GM11168 (cell line): ENCODE data around the gene TAS1R3.

Source experiments
- in situ Hi-C: fragments of 300-500 bp; cut with MboI; formaldehyde crosslinking; loops from one replicate; pipeline ENCODE4 v1.12.0; 2022; ENCODE audit warnings: low sequenced_read_pairs; ENCODE audit not compliant: unreplicated experiment

The TAS1R3 gene

DNA sequence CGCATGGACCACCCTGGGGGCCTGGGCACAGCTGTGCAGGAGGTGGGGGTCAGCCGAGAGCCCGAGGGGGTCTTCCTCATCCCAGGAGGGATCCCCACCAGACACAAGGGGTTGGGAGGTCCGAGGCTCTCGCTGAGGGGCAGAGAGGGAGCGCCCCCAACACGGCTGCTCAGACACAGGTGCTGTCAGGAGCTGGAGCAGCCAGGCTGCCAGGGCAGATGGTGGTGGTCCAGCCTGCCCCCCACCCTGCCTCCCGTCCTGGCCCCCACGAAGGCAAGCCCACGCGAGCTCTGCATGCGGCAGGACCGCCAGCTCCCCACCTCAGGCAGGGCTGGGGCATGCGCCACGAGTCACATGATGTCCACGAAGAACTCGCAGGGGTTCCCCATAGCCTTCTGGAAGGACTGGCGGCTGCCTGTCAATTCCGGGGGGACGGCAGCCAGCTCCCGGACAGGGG is 4.7 kb downstream of the TAS1R3 start:
- in situ Hi-C loops, result no loop called here

DNA sequence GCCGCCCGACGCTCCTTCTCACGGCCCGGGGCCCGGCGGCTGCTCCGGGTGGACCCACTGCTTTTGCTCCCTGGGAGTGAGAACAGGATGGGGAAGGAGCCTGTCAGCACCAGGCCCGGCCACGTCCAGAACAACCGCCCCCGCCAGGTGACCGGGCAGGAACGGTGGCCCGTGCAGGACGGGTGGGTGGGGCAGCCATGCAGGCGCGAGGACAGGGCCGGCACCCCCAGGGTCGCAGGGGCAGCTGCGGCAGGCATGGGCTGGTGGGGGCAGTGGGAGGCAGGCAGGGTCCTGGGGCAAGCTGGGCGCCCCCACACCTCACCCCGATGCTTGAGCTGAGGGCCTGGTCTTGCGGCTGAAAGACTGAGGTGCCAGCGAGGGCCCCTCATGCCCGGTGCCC is 5.4 kb downstream of the TAS1R3 start:
- in situ Hi-C loops, result no loop called here

GRCh38 chr1:1336931-1337792 is 6.1 kb downstream of the TAS1R3 start:
- in situ Hi-C loops, result no loop called here

- in situ Hi-C loops, result no loop called here
These were observed 6.7 kb downstream of the TAS1R3 start for GRCh38 chr1:1337793-1338147.

DNA sequence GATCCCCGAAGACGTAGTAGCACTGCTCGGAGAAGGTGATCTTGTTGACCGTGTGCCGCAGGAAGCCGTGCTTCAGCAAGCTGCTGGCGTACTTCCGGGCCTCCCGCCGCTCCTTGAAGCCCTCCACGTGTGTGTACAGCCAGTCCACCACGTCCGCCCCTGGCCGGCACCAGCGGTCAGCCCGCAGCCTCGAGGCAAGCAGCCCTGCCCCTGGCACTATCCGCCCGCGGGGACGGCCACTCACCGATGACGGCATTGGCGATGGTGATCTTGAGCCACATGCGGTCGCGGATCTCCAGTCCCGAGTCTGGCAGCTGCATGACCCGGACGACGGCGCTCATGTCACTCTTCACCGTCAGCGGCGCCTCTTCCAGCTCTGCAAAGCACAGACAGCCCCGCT is 7.2 kb downstream of the TAS1R3 start:
- in situ Hi-C loops, result no loop called here

DNA sequence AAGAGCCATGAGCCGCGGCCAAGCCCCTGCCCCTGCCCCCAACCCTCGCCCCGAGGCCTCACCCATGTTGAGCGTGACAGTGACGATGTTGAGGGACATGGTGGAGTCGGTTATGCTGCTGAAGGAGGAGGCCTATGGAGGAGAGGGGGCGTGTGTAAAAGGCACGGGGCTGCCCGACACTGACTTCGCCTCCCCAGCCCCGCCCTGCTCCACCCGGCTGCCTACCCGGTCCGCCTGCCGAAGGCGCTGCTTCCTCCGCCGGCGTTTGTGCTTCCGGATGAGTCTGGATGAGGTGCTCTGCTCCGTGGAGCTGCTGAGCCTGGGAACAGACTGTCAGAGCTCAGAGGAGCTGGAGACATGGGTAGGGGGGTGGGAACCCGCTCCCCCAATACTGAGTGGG is 9.1 kb downstream of the TAS1R3 start:
- in situ Hi-C loops, result no loop called here

DNA sequence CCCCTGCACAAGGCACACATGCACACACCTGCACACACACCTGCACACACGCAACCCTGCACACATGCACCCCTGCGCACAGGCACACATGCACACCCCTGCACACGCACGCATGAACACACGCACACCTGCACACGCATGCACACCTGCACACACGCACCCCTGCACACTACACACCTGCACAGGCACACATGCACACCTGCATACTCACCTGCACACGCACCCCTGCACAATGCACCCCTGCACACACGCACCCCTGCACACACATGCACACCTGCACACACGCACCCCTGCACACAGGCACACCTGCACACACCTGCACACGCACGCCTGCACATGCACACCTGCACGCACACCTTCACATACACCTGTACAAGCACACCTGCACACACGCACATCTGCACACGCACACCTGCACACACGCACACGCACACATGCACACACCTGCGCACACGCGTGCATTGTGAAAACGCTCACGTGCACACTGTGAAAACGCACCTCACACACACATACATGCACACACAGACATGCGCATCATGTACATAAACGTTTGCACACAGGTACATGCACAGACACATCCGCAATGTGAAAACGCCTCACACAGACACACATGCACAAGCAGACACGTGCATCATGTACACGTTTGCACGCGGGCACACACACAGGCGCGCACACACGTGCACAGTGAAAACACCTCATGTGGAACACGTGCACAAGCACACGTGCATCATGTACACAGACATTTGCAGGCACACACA is 9.9 kb downstream of the TAS1R3 start:
- in situ Hi-C loops, result no loop called here

- in situ Hi-C loops, result no loop called here
These were observed 10.5 kb downstream of the TAS1R3 start for GRCh38 chr1:1341549-1342021.

DNA sequence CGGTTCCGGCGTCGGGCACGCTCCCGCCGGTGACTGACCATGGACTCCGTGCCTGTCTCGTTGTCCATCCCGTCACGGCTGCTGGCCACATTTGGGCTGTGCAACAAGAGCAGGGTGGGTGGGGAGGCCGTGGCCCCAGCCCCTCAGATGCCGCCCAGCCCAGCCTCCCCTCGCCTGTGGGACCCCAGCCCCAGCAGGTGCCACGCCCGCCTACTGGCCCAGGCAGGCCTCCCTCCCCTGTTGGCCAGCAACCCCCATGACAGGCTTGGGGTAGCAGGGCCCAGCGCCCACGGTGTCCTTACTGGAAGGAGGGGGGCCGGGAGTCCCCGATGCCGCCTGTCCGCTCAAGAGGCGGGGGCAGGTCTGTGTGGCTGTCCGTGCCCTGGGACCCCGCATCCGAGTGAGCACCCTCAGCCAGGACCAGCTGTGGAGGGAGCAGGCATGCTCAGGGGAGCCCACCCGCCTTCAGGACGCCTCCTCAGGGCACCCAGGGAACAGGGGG is 11.0 kb downstream of the TAS1R3 start:
- in situ Hi-C loops, result no loop called here

GRCh38 chr1:1342584-1343115 is 11.6 kb downstream of the TAS1R3 start:
- in situ Hi-C loops, result no loop called here

- in situ Hi-C loops, result no loop called here
These were observed 12.8 kb downstream of the TAS1R3 start for GRCh38 chr1:1343811-1344421.

DNA sequence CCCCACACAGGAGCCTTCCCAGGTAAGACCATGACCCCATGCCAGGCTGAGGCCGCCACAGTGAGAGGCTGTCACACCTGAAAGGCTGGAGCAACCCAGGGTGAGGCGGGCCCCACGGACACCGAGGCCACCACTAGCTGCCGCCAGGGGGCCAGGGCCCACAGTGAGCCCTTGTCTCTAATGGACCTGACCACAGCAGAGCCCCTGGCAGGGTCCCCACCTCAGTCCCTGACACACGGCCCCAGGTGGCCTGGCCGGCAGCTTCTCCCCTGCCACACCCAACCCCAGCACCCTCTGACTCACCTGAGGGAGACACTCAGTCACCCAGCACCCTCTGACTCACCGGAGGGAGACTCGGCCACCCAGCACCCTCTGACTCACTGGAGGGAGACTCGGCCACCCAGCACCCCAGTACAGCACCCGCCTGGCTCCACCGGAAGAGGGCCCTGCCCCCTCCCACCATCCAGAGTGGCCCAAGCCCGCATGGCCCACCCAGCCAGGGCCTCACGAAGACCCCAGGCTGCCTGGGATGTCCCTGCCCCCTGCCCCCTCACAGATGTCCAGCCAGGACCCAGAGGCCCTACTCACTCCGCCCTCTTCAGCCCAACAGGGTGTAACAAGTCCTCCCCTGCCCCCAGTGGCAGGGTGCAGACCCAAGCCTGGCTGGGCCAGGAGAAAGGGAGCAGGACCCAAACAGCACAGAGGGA is 13.7 kb downstream of the TAS1R3 start:
- in situ Hi-C loops, result no loop called here

DNA sequence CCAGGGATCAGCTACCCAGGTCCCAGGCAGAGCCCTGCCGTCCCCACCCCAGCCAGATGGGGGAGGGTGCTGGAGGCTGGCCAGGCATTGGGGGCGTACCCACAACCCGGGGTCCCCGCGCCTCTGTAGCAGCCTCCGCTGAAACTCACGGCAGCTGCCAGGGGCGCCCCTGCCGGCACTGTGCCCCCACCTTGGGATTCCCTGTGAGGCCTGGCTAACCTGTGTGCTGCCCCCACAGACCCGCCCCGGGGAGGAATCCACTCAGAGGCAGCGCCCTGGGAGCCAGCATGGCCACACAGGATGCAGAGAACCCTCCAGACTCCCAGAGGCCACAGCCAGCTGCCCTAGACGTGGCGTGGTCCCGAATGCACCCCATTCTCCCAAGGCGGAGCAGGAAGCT is 14.3 kb downstream of the TAS1R3 start:
- in situ Hi-C loops, result no loop called here

DNA sequence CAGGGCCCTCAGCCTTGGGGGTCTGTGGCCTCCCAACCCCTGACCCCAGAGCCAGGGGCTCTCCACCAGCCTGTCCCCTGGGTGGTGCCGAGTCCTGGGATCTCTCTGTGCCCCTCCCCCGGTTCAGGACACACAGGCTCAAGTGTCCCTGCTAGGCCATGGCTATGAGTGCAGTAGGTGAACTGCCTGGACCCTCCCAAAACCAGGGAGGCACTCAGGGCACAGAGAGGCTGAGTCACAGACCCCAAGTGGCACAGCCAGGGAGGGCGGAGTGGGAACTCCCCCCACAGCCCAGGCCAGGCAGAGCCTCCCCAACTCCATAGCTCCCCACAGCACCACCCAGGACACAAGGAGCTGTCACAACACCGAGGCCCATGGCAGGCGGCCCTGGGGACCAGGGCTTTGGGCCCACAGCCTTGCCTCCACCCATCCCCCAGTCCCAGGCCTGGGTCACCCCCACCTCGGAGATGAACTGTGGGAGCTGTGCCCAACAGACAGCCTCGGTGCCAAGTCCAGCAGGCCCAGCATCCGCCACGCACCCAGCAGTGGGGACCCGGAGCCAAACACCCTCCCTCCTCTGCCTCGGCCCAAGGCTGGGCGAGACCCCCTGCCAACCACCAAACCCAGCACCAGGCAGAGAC is 14.9 kb downstream of the TAS1R3 start:
- in situ Hi-C loops, result no loop called here

- in situ Hi-C loops, result no loop called here
These were observed 15.4 kb downstream of the TAS1R3 start for GRCh38 chr1:1346501-1346890.

GRCh38 chr1:1347026-1347595 is 16.0 kb downstream of the TAS1R3 start:
- in situ Hi-C loops, result no loop called here

GRCh38 chr1:1347663-1348419 is 16.8 kb downstream of the TAS1R3 start:
- in situ Hi-C loops, result no loop called here

DNA sequence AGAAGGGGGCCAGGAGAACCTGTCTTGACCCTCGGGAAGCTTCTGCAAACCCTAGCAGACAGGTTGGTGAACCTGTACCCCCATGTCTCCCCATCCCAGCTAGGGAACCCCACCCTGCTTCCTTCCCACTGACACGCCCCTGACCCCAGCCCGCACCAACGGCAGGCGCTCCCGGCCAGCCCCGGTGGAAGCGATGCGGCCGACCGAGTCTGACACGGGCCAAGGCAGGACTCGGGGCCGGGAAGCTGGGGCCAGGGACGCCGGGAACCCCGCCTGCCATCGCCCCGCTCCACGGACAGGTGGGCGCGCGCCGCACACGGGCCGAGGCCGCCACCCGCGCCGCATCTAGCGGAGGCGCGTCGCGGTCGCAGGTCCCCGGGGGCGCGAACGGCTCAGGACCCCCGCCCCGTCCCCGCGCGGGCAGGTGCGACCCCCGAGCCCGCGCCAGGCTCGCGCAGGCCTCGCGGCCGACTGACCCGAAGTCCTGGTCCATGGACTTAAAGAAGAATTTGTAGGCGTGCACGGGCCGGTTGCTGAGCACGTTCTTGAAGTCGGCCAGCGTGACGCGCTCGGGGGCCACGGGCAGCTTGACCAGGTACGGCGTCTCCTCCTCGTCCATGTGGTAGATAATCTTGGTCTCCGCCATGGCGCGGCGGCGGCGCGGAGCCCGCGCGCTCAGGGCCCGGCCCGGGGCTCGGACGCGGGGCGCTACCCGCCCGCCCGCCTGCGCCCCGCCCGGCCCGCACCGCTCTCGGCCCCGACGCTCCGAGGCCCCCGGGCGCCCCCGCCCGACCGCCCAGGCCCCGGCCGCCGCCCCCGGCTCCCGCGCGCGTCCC is 17.6 kb downstream of the TAS1R3 start:
- in situ Hi-C loops, result no loop called here
